Progenitor cell of endocrine pancreas (in vitro differentiated cells): ENCODE data around the gene SLC35F3. TPM values are rescaled to one million over a fixed set of nuclear protein-coding genes. Genes with fewer than 3 reads are reported as not detected.

Source experiments
- DNase-seq: peaks from one replicate; pipeline ENCODE4 v3.0.0; 2021; ENCODE audit warnings: low spot score; ENCODE audit not compliant: unreplicated experiment
- H3K27ac Mint-ChIP-seq: 2 replicates; pipeline ENCODE4 v1.8.0; 2021; ENCODE audit warnings: mild to moderate bottlenecking, moderate library complexity, mixed read lengths
- H3K27me3 Mint-ChIP-seq: 2 replicates; pipeline ENCODE4 v1.8.0; 2021; ENCODE audit warnings: mixed read lengths
- H3K36me3 Mint-ChIP-seq: 2 replicates; pipeline ENCODE4 v1.8.0; 2022; ENCODE audit warnings: mixed read lengths; ENCODE audit not compliant: insufficient read depth
- H3K4me1 Mint-ChIP-seq: 2 replicates; pipeline ENCODE4 v1.8.0; 2021; ENCODE audit warnings: low read depth, mixed read lengths
- H3K4me3 Mint-ChIP-seq: 2 replicates; pipeline ENCODE4 v1.8.0; 2021; ENCODE audit warnings: low read depth, mild to moderate bottlenecking, moderate library complexity, mixed read lengths
- H3K9me3 Mint-ChIP-seq: 2 replicates; pipeline ENCODE4 v1.8.0; 2021; ENCODE audit warnings: low read depth, mixed read lengths
- microRNA-seq: library from miRNA; unstranded; fragments of <30 nt; microRNA quantifications from one replicate; pipeline ENCODE4 v1.1.0, GENCODE V29; 2020; ENCODE audit warnings: borderline number of aligned reads; ENCODE audit not compliant: unreplicated experiment
- total RNA-seq: library from RNA; stranded (reverse); gene quantifications from 2 replicates; pipeline ENCODE4 v1.2.1, GENCODE V29; 2021
- TF ChIP-seq, protein P1 (sequence below): fragments of 200-600 bp; sonication (generic); IDR thresholded peaks from one replicate; pipeline ENCODE4 v1.5.0; 2021; ENCODE audit warnings: antibody characterized with exemption, mild to moderate bottlenecking; ENCODE audit not compliant: unreplicated experiment

SLC35F3 gene
- total RNA-seq, 1 donor from 2014 or later: 0.74 TPM

DNA sequence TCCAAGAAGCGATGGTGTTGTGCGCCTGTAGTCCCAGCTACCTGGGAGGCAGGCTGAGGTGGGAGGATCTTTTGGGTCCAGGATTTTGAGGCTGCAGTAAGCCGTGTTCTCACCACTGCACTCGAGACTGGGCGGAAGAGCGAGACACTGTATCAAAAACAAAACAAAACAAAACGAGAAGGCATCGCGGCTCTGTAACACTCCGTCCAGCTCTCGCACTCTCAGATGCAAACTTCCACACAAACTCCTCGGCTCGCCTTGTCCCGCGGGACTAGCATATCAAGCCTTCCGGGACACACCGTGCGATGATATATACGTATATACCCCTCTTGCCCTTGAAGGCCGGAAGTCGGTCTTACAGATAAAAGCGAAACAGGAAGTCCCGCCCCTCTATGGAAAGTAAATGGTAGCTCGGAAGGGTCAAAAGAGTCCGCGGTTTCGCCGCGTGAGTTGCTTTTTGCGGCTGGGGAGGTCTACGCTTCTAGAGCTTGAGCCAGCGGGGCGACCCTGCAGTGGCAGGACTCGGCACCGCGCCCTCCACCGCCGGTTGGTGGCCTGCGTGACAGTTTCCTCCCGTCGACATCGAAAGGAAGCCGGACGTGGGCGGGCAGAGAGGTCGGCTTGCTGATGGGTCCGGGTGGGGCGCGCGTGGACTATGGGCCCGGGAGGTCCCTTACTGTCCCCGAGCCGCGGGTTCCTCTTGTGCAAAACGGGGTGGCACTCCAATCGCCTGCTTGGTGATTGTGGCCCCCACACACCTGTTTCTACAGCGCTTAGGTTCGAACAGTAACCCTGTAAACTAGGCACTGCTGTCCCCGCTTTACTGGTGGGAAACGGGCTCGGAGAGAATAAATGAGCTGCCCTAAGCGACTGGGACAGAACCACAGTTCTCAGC, 468.8 kb downstream of the SLC35F3 start, which contains the start of gene COA6:
Gene COA6 (plus strand): TSS at position 393 of the 895 bp plus-strand sequence. CDS start 11 bp downstream, at position 404.
- TF ChIP-seq, protein P1, sequence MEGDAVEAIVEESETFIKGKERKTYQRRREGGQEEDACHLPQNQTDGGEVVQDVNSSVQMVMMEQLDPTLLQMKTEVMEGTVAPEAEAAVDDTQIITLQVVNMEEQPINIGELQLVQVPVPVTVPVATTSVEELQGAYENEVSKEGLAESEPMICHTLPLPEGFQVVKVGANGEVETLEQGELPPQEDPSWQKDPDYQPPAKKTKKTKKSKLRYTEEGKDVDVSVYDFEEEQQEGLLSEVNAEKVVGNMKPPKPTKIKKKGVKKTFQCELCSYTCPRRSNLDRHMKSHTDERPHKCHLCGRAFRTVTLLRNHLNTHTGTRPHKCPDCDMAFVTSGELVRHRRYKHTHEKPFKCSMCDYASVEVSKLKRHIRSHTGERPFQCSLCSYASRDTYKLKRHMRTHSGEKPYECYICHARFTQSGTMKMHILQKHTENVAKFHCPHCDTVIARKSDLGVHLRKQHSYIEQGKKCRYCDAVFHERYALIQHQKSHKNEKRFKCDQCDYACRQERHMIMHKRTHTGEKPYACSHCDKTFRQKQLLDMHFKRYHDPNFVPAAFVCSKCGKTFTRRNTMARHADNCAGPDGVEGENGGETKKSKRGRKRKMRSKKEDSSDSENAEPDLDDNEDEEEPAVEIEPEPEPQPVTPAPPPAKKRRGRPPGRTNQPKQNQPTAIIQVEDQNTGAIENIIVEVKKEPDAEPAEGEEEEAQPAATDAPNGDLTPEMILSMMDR: no peak
- Mint-ChIP-seq H3K9me3 (no peaks in the 10 kb centered on the region), H3K36me3 (peaks cover 11% of the 10 kb centered on the region), H3K4me1 (peaks cover 16% of the 10 kb centered on the region), H3K27me3 (peaks cover 1% of the 10 kb centered on the region), H3K27ac (peak within 1 kb of the TSS; percentile 99), H3K4me3 (peak within 1 kb of the TSS; percentile 97)
- DNase-seq: peak; percentile 74

DNA sequence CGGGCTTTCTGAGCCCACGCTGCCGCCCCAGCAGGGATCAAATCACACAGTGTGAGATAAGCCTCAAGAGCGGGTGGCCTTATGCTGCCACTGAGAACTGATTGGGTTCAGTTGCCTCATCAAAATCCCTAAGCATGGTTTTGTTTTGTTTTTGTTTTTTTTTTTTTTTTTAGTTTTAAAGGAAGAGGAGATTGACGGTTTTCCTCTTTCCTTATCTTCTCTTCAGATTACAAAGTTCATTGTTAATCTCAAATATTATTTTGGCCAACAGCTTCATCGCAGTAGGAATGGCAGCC, 469.4 kb downstream of the SLC35F3 start:
- TF ChIP-seq, protein P1: no peak
- H3K4me3 Mint-ChIP-seq: peak overlapping the region; percentile 97
- H3K4me1 Mint-ChIP-seq: peaks cover 16% of the 10 kb centered on the region
- H3K36me3 Mint-ChIP-seq: peaks cover 12% of the 10 kb centered on the region
- no peak for DNase-seq
- H3K9me3 Mint-ChIP-seq: no peaks in the 10 kb centered on the region
- no peaks in the 10 kb centered on the region for H3K27me3 Mint-ChIP-seq
- H3K27ac Mint-ChIP-seq: peak overlapping the region; percentile 99

Small RNAs within 50 kb of the gene (microRNA-seq; reads per million reads assigned to microRNA genes)
- gene MIR4671: not detected
